OCI-LY3 (cell line): ENCODE results near the gene CLIC6.

Source experiments
- EZH2phosphoT487 ChIP-seq: fragments of 200-600 bp; shearing (Covaris generic); IDR thresholded peaks from 2 replicates; pipeline ENCODE4 v1.6.1; 2018; ENCODE audit warnings: antibody characterized with exemption, mixed run types, low read depth
- TF ChIP-seq, protein P1 (sequence below): fragments of 200-600, 300-600 bp; sonication (generic); IDR thresholded peaks from 2 replicates; pipeline ENCODE4 v1.5.1; 2014; ENCODE audit warnings: antibody characterized with exemption, low read length, low read depth

GRCh38 chr21:34745557-34746255 is 76.9 kb downstream of the CLIC6 start:
- TF ChIP-seq, protein P1, sequence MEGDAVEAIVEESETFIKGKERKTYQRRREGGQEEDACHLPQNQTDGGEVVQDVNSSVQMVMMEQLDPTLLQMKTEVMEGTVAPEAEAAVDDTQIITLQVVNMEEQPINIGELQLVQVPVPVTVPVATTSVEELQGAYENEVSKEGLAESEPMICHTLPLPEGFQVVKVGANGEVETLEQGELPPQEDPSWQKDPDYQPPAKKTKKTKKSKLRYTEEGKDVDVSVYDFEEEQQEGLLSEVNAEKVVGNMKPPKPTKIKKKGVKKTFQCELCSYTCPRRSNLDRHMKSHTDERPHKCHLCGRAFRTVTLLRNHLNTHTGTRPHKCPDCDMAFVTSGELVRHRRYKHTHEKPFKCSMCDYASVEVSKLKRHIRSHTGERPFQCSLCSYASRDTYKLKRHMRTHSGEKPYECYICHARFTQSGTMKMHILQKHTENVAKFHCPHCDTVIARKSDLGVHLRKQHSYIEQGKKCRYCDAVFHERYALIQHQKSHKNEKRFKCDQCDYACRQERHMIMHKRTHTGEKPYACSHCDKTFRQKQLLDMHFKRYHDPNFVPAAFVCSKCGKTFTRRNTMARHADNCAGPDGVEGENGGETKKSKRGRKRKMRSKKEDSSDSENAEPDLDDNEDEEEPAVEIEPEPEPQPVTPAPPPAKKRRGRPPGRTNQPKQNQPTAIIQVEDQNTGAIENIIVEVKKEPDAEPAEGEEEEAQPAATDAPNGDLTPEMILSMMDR: peak; percentile 73
- TF ChIP-seq EZH2phosphoT487: no peak
